ENCODE measurements around the gene ADAMTS19.

ADAMTS19 gene

DNA sequence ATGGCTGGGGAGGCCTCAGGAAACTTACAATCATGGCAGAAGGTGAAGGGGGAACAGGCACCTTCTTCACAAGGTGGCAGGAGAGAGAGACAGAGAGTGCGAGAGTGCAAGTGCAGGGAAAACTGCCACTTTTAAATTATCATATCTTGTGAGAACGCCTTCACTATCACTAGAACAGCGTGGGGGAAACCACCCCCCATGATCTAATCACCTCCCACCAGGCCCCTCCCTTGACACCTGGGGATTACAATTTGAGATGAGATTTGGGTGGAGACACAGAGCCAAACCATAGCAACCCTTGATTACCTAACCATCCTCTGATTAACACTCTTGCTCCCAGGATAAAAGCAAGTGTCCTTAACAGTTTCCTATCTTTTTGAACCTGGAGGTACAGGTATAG, 21.1 kb downstream of the ADAMTS19 start:
- Histone ChIP-seq H3K27ac (replicated peaks; ENCODE audit: low read length) (no peak overlapping the region), H3K36me3 (replicated peaks in 1 of 2; ENCODE audit: control insufficient read depth in 2 of 2, insufficient read depth in 2 of 2, low read length in 2 of 2) (no peaks in the 10 kb centered on the region), H4K91ac (ENCODE audit: low read depth, low read length, poor library complexity) (no peak overlapping the region), H4K8ac (ENCODE audit: low read depth, low read length) (no peak overlapping the region), H3K23ac (ENCODE audit: low read depth, low read length, poor library complexity) (no peak overlapping the region), H3K9me3 (replicated peaks in 1 of 2; ENCODE audit: control insufficient read depth in 2 of 2, insufficient read depth in 1 of 2, low read depth in 1 of 2, low read length in 2 of 2) (no peaks in the 10 kb centered on the region), H2AFZ (ENCODE audit: low read length) (no peak overlapping the region), H3K4me3 (ENCODE audit: low read length in 2 of 2) (no peak overlapping the region), H3K4ac (ENCODE audit: low read length) (no peak overlapping the region), H2AK5ac (ENCODE audit: low read depth, low read length) (no peak overlapping the region), H3K9ac (ENCODE audit: low read depth, low read length, poor library complexity) (no peak overlapping the region), H3K4me1 (ENCODE audit: control insufficient read depth in 2 of 2, insufficient read depth in 1 of 2, low read depth in 1 of 2, low read length in 2 of 2) (no peaks in the 10 kb centered on the region), H2BK5ac (ENCODE audit: low read length) (no peak overlapping the region), H2BK120ac (ENCODE audit: low read depth, low read length) (no peak overlapping the region), H3K4me2 (ENCODE audit: insufficient read depth, low read length, poor library complexity, severe bottlenecking) (no peak overlapping the region), H2BK12ac (ENCODE audit: low read length) (no peak overlapping the region), H3K79me1 (ENCODE audit: low read depth, low read length) (no peaks in the 10 kb centered on the region), H3K18ac (ENCODE audit: low read length) (no peak overlapping the region), H2BK15ac (ENCODE audit: low read length) (no peak overlapping the region), H3K14ac (ENCODE audit: low read length) (no peak overlapping the region), H3K27me3 (ENCODE audit: control insufficient read depth in 3 of 3, insufficient read depth in 3 of 3, low read depth in 1 of 3, low read length in 3 of 3) (no peaks in the 10 kb centered on the region)
- WGBS, 2 donors (ENCODE audit: extremely low coverage in 2 of 2, insufficient read length in 2 of 2, insufficient replicate concordance in 1 of 2) = no CpG with 5 or more reads among the region's 3 CpGs
- no peak for DNase-seq (ENCODE audit: low spot score)

DNA sequence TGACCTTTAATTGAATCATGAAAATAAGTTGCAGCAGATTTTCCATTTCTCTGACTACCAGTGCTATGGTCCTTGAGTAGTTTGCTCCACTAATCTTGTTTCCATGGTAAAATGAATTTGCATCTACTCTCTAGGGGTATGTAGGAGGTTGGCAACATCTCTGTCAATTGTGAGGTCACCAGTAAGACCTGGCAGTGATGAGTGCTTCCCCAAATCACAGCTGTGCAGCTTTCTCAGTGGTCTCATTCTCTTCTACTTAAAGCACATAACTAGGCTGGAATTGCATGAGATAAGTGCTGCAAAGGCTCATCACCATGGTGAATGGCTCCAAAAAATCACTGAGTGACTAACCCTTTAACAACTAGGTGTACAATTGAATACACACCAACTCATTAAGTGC, 36.3 kb downstream of the ADAMTS19 start:
- Histone ChIP-seq H3K4ac (ENCODE audit: low read length) (no peak overlapping the region), H3K4me1 (ENCODE audit: control insufficient read depth in 2 of 2, insufficient read depth in 1 of 2, low read depth in 1 of 2, low read length in 2 of 2) (peaks cover 0 to 1% of the 10 kb centered on the region in 2 donors), H3K23ac (ENCODE audit: low read depth, low read length, poor library complexity) (no peak overlapping the region), H3K9ac (ENCODE audit: low read depth, low read length, poor library complexity) (no peak overlapping the region), H3K18ac (ENCODE audit: low read length) (no peak overlapping the region), H3K79me1 (ENCODE audit: low read depth, low read length) (no peaks in the 10 kb centered on the region), H2AFZ (ENCODE audit: low read length) (no peak overlapping the region), H3K14ac (ENCODE audit: low read length) (no peak overlapping the region), H2BK15ac (ENCODE audit: low read length) (no peak overlapping the region), H4K91ac (ENCODE audit: low read depth, low read length, poor library complexity) (no peak overlapping the region), H2BK120ac (ENCODE audit: low read depth, low read length) (no peak overlapping the region), H3K9me3 (replicated peaks in 1 of 2; ENCODE audit: control insufficient read depth in 2 of 2, insufficient read depth in 1 of 2, low read depth in 1 of 2, low read length in 2 of 2) (no peaks in the 10 kb centered on the region), H2BK5ac (ENCODE audit: low read length) (no peak overlapping the region), H3K4me2 (ENCODE audit: insufficient read depth, low read length, poor library complexity, severe bottlenecking) (no peak overlapping the region), H2AK5ac (ENCODE audit: low read depth, low read length) (no peak overlapping the region), H3K4me3 (ENCODE audit: low read length in 2 of 2) (no peak overlapping the region), H2BK12ac (ENCODE audit: low read length) (no peak overlapping the region), H3K27me3 (ENCODE audit: control insufficient read depth in 3 of 3, insufficient read depth in 3 of 3, low read depth in 1 of 3, low read length in 3 of 3) (no peaks in the 10 kb centered on the region), H3K27ac (replicated peaks; ENCODE audit: low read length) (no peak overlapping the region), H3K36me3 (replicated peaks in 1 of 2; ENCODE audit: control insufficient read depth in 2 of 2, insufficient read depth in 2 of 2, low read length in 2 of 2) (no peaks in the 10 kb centered on the region), H4K8ac (ENCODE audit: low read depth, low read length) (no peak overlapping the region)
- no peak for DNase-seq (ENCODE audit: low spot score)

DNA sequence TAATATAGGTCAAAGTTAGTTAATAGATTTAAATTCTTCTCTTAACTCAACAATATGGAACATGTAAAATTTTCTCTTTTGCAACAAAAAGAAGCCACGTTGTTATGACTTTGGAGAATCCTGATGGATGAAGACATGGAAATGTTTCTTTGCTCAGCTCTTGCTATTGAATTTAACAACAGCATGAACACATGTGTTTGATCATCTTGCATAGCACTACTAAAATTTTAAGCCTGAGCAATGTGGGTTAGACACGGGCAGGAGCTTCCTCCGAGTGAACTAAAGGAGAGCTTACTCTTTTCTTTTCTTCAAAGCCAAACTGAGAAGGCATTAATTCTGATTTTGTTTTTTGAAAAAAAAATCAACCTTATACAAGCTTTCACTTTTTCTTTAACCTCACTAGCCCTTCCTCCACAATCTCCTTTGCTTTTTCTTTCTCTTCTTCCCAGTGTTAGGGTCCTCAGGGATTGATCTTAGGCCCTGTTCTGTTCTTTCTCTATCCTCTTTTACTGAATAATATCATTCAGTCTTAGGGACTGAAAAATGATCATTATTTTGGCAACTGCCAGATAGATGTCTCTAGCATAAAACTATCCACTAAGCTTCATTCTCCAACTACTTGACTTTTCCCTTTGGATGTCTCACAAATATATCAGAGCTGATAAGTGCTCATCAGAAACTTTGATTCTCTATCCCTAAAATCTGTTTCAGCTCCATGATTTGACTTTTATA, 36.9 kb downstream of the ADAMTS19 start:
- no peak overlapping the region for H2BK12ac ChIP-seq (ENCODE audit: low read length)
- H4K91ac ChIP-seq (ENCODE audit: low read depth, low read length, poor library complexity) = no peak overlapping the region
- H3K36me3 ChIP-seq (replicated peaks in 1 of 2; ENCODE audit: control insufficient read depth in 2 of 2, insufficient read depth in 2 of 2, low read length in 2 of 2) = no peaks in the 10 kb centered on the region
- no CpG with 5 or more reads among the region's 3 CpGs for WGBS, 2 donors (ENCODE audit: extremely low coverage in 2 of 2, insufficient read length in 2 of 2, insufficient replicate concordance in 1 of 2)
- H3K27ac ChIP-seq (replicated peaks; ENCODE audit: low read length) = no peak overlapping the region
- no peak overlapping the region for H3K18ac ChIP-seq (ENCODE audit: low read length)
- no peak overlapping the region for H2AK5ac ChIP-seq (ENCODE audit: low read depth, low read length)
- no peak overlapping the region for H3K14ac ChIP-seq (ENCODE audit: low read length)
- H3K4ac ChIP-seq (ENCODE audit: low read length) = no peak overlapping the region
- peaks cover 0 to 1% of the 10 kb centered on the region in 2 donors for H3K4me1 ChIP-seq (ENCODE audit: control insufficient read depth in 2 of 2, insufficient read depth in 1 of 2, low read depth in 1 of 2, low read length in 2 of 2)
- no peak overlapping the region for H3K4me2 ChIP-seq (ENCODE audit: insufficient read depth, low read length, poor library complexity, severe bottlenecking)
- H3K79me1 ChIP-seq (ENCODE audit: low read depth, low read length) = no peaks in the 10 kb centered on the region
- no peak overlapping the region for H3K23ac ChIP-seq (ENCODE audit: low read depth, low read length, poor library complexity)
- no peaks in the 10 kb centered on the region for H3K27me3 ChIP-seq (ENCODE audit: control insufficient read depth in 3 of 3, insufficient read depth in 3 of 3, low read depth in 1 of 3, low read length in 3 of 3)
- no peak overlapping the region for H2AFZ ChIP-seq (ENCODE audit: low read length)
- no peak for DNase-seq (ENCODE audit: low spot score)
- H2BK15ac ChIP-seq (ENCODE audit: low read length) = no peak overlapping the region
- no peak overlapping the region for H2BK120ac ChIP-seq (ENCODE audit: low read depth, low read length)
- H4K8ac ChIP-seq (ENCODE audit: low read depth, low read length) = no peak overlapping the region
- H2BK5ac ChIP-seq (ENCODE audit: low read length) = no peak overlapping the region
- no peak overlapping the region for H3K4me3 ChIP-seq (ENCODE audit: low read length in 2 of 2)
- no peaks in the 10 kb centered on the region for H3K9me3 ChIP-seq (replicated peaks in 1 of 2; ENCODE audit: control insufficient read depth in 2 of 2, insufficient read depth in 1 of 2, low read depth in 1 of 2, low read length in 2 of 2)
- H3K9ac ChIP-seq (ENCODE audit: low read depth, low read length, poor library complexity) = no peak overlapping the region

DNA sequence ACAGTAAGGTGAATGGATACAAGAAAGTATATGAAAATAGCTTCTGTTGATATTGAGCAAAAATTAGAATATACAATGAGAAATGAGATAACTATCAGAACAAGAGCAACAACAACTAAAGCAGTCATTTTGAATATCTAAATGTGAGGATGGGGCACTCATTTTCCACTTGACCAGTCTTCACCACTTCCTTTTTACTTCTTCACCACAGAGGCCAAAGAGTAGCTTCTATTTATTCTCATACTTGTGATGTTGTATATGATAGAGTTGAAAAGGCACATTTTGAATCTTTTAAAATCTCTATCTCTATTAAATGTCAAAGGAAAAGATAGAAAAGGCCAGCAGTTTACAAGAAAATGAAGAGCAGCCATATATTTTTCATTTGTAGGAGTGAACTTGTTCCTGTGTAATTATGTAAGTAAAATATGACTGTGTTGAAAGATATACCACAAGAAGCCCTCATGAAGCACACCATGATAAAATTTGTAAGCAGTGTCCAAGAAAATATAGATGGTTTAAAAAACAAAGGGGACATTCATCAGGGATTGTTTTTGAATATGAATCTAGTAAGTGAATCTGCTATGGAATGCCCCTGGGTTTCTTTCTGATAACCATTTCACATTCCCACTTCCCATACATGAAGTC, 39.2 kb downstream of the ADAMTS19 start:
- no peak overlapping the region for H3K4me3 ChIP-seq (ENCODE audit: low read length in 2 of 2)
- H2BK15ac ChIP-seq (ENCODE audit: low read length) = no peak overlapping the region
- no peak overlapping the region for H3K4ac ChIP-seq (ENCODE audit: low read length)
- no peak overlapping the region for H2BK5ac ChIP-seq (ENCODE audit: low read length)
- H4K91ac ChIP-seq (ENCODE audit: low read depth, low read length, poor library complexity) = no peak overlapping the region
- H2AK5ac ChIP-seq (ENCODE audit: low read depth, low read length) = no peak overlapping the region
- no peak overlapping the region for H3K9ac ChIP-seq (ENCODE audit: low read depth, low read length, poor library complexity)
- DNase-seq (ENCODE audit: low spot score) = no peak
- H3K18ac ChIP-seq (ENCODE audit: low read length) = no peak overlapping the region
- peaks cover 0 to 1% of the 10 kb centered on the region in 2 donors for H3K4me1 ChIP-seq (ENCODE audit: control insufficient read depth in 2 of 2, insufficient read depth in 1 of 2, low read depth in 1 of 2, low read length in 2 of 2)
- no peak overlapping the region for H3K27ac ChIP-seq (replicated peaks; ENCODE audit: low read length)
- no peaks in the 10 kb centered on the region for H3K9me3 ChIP-seq (replicated peaks in 1 of 2; ENCODE audit: control insufficient read depth in 2 of 2, insufficient read depth in 1 of 2, low read depth in 1 of 2, low read length in 2 of 2)
- no peak overlapping the region for H3K4me2 ChIP-seq (ENCODE audit: insufficient read depth, low read length, poor library complexity, severe bottlenecking)
- H3K27me3 ChIP-seq (ENCODE audit: control insufficient read depth in 3 of 3, insufficient read depth in 3 of 3, low read depth in 1 of 3, low read length in 3 of 3) = no peaks in the 10 kb centered on the region
- no peak overlapping the region for H2BK12ac ChIP-seq (ENCODE audit: low read length)
- no peak overlapping the region for H4K8ac ChIP-seq (ENCODE audit: low read depth, low read length)
- no peak overlapping the region for H3K14ac ChIP-seq (ENCODE audit: low read length)
- H2AFZ ChIP-seq (ENCODE audit: low read length) = no peak overlapping the region
- no peaks in the 10 kb centered on the region for H3K79me1 ChIP-seq (ENCODE audit: low read depth, low read length)
- H2BK120ac ChIP-seq (ENCODE audit: low read depth, low read length) = no peak overlapping the region
- H3K36me3 ChIP-seq (replicated peaks in 1 of 2; ENCODE audit: control insufficient read depth in 2 of 2, insufficient read depth in 2 of 2, low read length in 2 of 2) = no peaks in the 10 kb centered on the region
- no peak overlapping the region for H3K23ac ChIP-seq (ENCODE audit: low read depth, low read length, poor library complexity)
